WTC11 (cell line): Measurements from ENCODE around the gene IL6R.

Experiments
- ATF3 ChIP-seq: sonication (generic); formaldehyde crosslinking; conservative IDR thresholded peaks from 2 replicates; pipeline ENCODE4 v1.8.1; 2022; ENCODE audit warnings: mild to moderate bottlenecking, missing genetic modification reagents
- CTCF ChIP-seq: fragments of 200-600 bp; IDR thresholded peaks from 2 replicates; pipeline ENCODE4 v1.8.0; 2022; ENCODE audit warnings: antibody characterized with exemption
- E2F5 ChIP-seq: sonication (generic); formaldehyde crosslinking; IDR thresholded peaks from 2 replicates; pipeline ENCODE4 v1.8.1; 2022; ENCODE audit warnings: mild to moderate bottlenecking, moderate library complexity, missing genetic modification reagents
- ESRRA ChIP-seq: sonication (generic); formaldehyde crosslinking; IDR thresholded peaks from 2 replicates; pipeline ENCODE4 v1.8.1; 2022; ENCODE audit warnings: mild to moderate bottlenecking, missing genetic modification reagents, borderline replicate concordance
- FOXP4 ChIP-seq: sonication (generic); formaldehyde crosslinking; IDR thresholded peaks from 2 replicates; pipeline ENCODE4 v1.8.0; 2022; ENCODE audit warnings: mild to moderate bottlenecking, missing genetic modification reagents
- NFATC4 ChIP-seq: fragments of 250-450 bp; sonication (Bioruptor Pico); IDR thresholded peaks from 2 replicates; pipeline ENCODE4 v1.9.0; 2021; ENCODE audit warnings: mild to moderate bottlenecking
- PRDM15 ChIP-seq: sonication (generic); formaldehyde crosslinking; IDR thresholded peaks from 2 replicates; pipeline ENCODE4 v1.8.0; 2022; ENCODE audit warnings: missing genetic modification reagents
- SP1 ChIP-seq: sonication (generic); formaldehyde crosslinking; conservative IDR thresholded peaks from 2 replicates; pipeline ENCODE4 v1.8.1; 2022; ENCODE audit warnings: missing genetic modification reagents
- ZNF263 ChIP-seq: sonication (generic); formaldehyde crosslinking; IDR thresholded peaks from 2 replicates; pipeline ENCODE4 v1.8.1; 2022; ENCODE audit warnings: low read depth, mild to moderate bottlenecking, moderate library complexity, missing genetic modification reagents

- TF ChIP-seq SP1 (CRISPR knock-in tag) (no peak), CTCF (no peak), ESRRA (CRISPR knock-in tag) (no peak), ZNF263 (CRISPR knock-in tag) (no peak), E2F5 (CRISPR knock-in tag) (no peak), FOXP4 (CRISPR knock-in tag) (no peak), ATF3 (CRISPR knock-in tag) (no peak), NFATC4 (CRISPR knock-in tag) (no peak), PRDM15 (no peak)
These were observed 3.1 kb downstream of the IL6R start for GRCh38 chr1:154408174-154408777.
